Mucosa of descending colon (tissue), 3 donors: ENCODE results near the gene B3GALT6. TPM values are rescaled to one million over a fixed set of nuclear protein-coding genes. Genes with fewer than 3 reads are reported as not detected.

Source experiments
- ATAC-seq: fragments of 200-7000 bp; cut with Tn5 transposase; one replicate; pipeline ENCODE4 v1.9.1; 2020; ENCODE audit warnings: mild to moderate bottlenecking, moderate library complexity
- DNase-seq, 3 donors: peaks; one replicate each; pipeline ENCODE4 v3.0.0-alpha.2; 2020
- H3K36me3 ChIP-seq: fragments of 200-600 bp; one replicate; pipeline ENCODE4 v1.8.0; 2021; ENCODE audit warnings: low read depth, mild to moderate bottlenecking
- H3K4me1 ChIP-seq: fragments of 200-600 bp; one replicate; pipeline ENCODE4 v1.8.0; 2021; ENCODE audit warnings: low read depth, mild to moderate bottlenecking
- H3K4me3 ChIP-seq: fragments of 200-600 bp; one replicate; pipeline ENCODE4 v1.8.0; 2021; ENCODE audit warnings: mild to moderate bottlenecking
- H3K9me3 ChIP-seq: fragments of 200-600 bp; one replicate; pipeline ENCODE4 v1.8.0; 2021; ENCODE audit warnings: mild to moderate bottlenecking
- CTCF ChIP-seq: fragments of 200-600 bp; IDR thresholded peaks from one replicate; pipeline ENCODE4 v1.8.0; 2022; ENCODE audit warnings: antibody characterized with exemption, mild to moderate bottlenecking
- intact Hi-C, 2 donors: fragments of 100-400 bp; cut with DNase I in 1 of 2; cut with micrococcal nuclease in 1 of 2; formaldehyde crosslinking; loops; one replicate each; pipeline versions ENCODE4 v1.11.0 to v1.11.1; 2022; cut with DNase I, micrococcal nuclease
- total RNA-seq, 3 donors: library from RNA; stranded (reverse); fragmentation: NEBNext Ultra II Directional in 2 of 3; extraction: Animal tissue kit (Norgen Biotek cat#: 25700) in 2 of 3; gene quantifications; one replicate each; pipeline versions ENCODE4 v1.2.1 to v1.2.4, GENCODE V29; 2021 to 2023
- donor health status: DM: no; HTN: no; CAD: no; lungs with moderate emphysema.
- donor health status: DM: no; HTN: no; CAD: no.
- donor health status: DM: no; HTN: yes; CAD: no.

Gene B3GALT6
- total RNA-seq, 3 donors from 2014 or later, result 7.3 to 12.5 (median 9.0) TPM

- no peak overlapping the region for H3K4me3 ChIP-seq
- no peaks in the 10 kb centered on the region for H3K9me3 ChIP-seq
- DNase-seq, result peak in 2 of 3 donors; percentile 24 to 49
- ATAC-seq, result no peak
- peaks cover 3% of the 10 kb centered on the region for H3K4me1 ChIP-seq
- TF ChIP-seq CTCF, result no peak
- intact Hi-C loops, result no loop called here
- H3K36me3 ChIP-seq, result no peaks in the 10 kb centered on the region
Observed at GRCh38 chr1:1199961-1200875, 31.8 kb upstream of the B3GALT6 start.

DNA sequence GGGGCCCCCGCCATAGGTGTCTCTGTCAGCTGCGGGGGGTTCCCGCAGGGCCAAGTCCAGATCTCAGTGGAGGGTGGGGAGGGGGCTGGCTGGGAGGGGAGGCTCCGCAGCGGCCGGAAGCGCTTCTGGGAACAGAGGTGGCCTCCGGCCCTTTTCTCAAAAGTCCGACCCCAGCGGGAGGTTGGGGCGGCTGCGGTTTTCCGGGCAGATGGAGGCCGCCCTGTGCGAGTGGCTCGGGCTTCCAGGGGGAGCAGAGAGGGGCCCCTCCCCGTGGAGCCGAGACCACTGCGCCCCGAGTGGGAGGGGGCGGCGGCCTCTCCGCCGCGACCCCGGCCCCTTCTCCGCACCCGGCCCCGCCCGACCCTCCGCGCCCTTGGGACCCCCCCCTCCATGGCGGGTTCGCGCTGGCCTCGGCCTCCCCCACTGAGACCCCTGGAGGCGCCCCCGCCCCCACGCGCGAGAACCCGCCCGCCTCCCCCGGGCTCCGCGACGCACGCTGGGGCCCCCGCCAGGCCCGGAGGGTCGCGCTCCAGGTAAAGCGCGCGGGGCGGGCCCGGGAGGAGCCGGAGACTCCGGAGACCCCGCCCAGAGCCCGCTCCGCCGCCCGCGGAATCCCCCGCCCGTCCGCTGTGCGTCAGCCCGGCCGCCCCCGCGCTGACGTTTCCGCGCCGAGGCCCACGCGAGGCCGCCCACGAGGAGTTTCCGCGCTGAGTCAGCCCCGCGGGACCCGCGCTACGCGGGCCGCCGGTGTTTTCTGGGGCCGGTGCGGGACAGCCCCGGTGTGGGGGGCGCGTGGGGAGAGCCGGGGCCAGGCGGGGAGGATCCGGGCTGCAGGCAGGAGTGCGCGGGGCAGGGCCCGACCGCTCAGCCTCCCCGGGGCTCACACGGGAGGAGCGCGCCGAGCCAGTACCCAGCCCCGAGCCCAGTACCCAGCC, 30.9 kb upstream of the B3GALT6 start:
- ATAC-seq, result peak; percentile 60
- TF ChIP-seq CTCF, result no peak

GRCh38 chr1:1202831-1203560, 29.0 kb upstream of the B3GALT6 start:
- H3K36me3 ChIP-seq, result no peaks in the 10 kb centered on the region
- H3K9me3 ChIP-seq, result no peaks in the 10 kb centered on the region
- DNase-seq (peak in 2 of 3 donors; percentile 24 to 46), ATAC-seq (no peak)
- peaks cover 12% of the 10 kb centered on the region for H3K4me1 ChIP-seq
- intact Hi-C loops, result no loop called here
- no peak for TF ChIP-seq CTCF
- H3K4me3 ChIP-seq, result no peak overlapping the region

More for the DNA sequence above, 30.9 kb upstream of the B3GALT6 start:
- intact Hi-C loops, result no loop called here
- DNase-seq, result peak; percentile 50 to 80 (median 73)
- Histone ChIP-seq H3K9me3 (no peaks in the 10 kb centered on the region), H3K4me3 (no peak overlapping the region), H3K4me1 (peaks cover 7% of the 10 kb centered on the region), H3K36me3 (no peaks in the 10 kb centered on the region)

GRCh38 chr1:1203561-1204424, 28.2 kb upstream of the B3GALT6 start:
- ATAC-seq, result no peak
- no peak overlapping the region for H3K4me3 ChIP-seq
- no peaks in the 10 kb centered on the region for H3K9me3 ChIP-seq
- TF ChIP-seq CTCF, result no peak
- H3K36me3 ChIP-seq, result no peaks in the 10 kb centered on the region
- H3K4me1 ChIP-seq, result peaks cover 17% of the 10 kb centered on the region
- DNase-seq, result peak in 2 of 3 donors; percentile 22 to 48
- intact Hi-C loops, result no loop called here
